ENCODE results near the gene CTNNBL1.

Gene CTNNBL1

DNA sequence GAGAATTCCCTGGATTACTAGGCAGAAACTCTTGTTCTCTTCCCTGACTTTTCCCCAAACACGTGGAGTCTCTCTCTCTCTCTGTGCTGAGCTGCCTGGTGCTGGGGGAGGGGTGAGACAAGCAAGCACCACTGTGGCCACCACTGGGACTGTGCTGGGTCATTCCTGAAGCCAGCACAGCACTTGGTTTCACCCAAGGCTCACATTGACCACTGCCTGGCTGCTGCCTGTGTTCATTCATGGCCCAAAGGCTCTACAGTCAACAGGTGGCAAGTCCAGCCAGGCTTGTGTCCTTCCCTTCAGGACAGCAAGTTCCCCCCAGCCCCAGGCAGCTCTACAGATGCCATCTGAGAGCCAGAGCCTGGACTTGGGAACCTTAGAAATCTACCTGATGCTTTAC is 92.2 kb downstream of the CTNNBL1 start:
- DNase-seq: no peak

- no peak for DNase-seq
Observed at GRCh38 chr20:37789408-37789807, 95.6 kb downstream of the CTNNBL1 start.

DNA sequence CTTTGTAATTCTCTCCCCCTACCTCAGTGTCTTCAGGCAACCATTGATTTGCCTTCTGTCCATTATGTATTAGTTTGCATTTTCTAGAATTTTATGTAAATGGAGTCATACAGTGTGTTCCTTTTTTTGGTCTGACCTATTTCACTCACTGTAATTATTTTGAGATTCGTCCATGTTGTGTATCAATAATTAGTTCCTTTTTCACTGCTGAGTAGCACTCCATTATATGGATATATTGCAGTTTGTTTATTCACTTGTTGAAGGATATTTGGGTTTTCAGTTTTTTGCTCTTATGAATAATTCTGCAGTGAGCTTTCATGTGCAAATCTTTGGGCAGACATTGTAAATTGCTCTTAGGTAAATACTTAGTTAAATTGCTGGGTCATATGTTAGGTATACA is 97.1 kb downstream of the CTNNBL1 start:
- no peak for DNase-seq

DNA sequence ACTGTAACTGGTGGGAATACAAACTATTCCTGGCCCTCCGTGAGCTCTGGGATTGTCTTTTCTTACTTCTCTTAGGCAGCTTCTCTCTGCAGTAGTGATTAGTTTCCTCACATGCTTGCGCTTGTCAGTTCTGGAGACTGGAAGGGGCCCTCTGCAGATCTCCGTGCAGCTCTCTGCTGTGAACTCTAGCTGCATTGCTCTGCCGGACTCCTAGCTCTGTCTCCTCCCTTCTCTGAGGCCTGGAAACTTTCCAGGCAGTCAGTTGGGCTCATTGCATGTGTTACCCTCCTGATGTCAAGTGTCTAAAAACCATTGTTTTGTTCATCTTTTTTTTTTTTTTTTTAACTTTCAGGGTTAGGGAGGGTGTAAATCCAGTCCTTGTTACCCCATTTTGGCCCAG is 102.3 kb downstream of the CTNNBL1 start:
- no peak for DNase-seq

- DNase-seq: no peak
Observed at GRCh38 chr20:37796733-37797132, 102.9 kb downstream of the CTNNBL1 start.

DNA sequence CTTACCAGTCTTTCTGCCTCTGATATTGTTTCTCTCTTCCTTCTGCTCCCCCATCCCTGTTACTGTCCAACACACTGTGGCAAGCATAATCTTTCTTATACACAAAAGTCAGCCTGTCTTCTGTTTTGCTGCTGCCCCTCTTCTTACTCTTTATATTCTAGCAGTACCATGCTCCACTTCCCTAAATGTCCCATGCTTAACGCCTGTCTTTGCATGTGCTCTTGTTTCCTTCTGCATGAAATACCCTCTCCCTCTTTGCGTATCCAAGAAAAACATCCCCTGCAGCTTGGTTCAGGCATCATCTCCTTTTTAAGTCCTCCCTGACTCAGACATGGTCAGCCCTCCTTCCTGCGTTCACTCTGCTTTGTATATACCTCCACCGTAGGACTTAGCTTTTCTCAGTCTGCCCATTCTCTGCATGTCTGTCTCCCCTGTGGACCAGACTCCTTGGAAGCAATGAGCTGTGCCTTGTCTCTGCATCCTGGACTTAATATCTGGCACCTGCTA is 103.9 kb downstream of the CTNNBL1 start:
- DNase-seq: no peak

DNA sequence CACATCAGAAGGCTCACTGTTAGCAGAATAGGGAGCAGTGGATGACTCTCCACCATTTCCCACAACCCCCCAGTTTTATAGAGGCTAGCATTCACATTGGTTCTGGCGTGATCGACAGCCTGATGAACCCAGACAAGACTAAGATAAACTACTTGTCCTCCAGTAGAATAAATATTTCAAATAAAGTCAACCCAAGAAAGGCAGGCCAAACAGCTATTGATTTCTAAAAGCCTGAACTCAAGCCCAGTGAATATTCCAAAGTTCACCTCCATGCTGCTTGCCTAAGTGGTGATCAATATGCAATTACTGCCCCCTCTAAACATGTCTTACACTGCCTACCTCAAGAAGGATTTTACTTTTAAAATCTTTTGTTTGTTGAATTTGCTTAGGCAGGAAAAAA is 104.5 kb downstream of the CTNNBL1 start:
- no peak for DNase-seq

GRCh38 chr20:37800618-37801017 is 106.8 kb downstream of the CTNNBL1 start:
- no peak for DNase-seq

GRCh38 chr20:37801921-37802320 is 108.1 kb downstream of the CTNNBL1 start:
- DNase-seq: no peak

- no peak for DNase-seq
Observed at GRCh38 chr20:37803438-37804307, 109.8 kb downstream of the CTNNBL1 start.

DNA sequence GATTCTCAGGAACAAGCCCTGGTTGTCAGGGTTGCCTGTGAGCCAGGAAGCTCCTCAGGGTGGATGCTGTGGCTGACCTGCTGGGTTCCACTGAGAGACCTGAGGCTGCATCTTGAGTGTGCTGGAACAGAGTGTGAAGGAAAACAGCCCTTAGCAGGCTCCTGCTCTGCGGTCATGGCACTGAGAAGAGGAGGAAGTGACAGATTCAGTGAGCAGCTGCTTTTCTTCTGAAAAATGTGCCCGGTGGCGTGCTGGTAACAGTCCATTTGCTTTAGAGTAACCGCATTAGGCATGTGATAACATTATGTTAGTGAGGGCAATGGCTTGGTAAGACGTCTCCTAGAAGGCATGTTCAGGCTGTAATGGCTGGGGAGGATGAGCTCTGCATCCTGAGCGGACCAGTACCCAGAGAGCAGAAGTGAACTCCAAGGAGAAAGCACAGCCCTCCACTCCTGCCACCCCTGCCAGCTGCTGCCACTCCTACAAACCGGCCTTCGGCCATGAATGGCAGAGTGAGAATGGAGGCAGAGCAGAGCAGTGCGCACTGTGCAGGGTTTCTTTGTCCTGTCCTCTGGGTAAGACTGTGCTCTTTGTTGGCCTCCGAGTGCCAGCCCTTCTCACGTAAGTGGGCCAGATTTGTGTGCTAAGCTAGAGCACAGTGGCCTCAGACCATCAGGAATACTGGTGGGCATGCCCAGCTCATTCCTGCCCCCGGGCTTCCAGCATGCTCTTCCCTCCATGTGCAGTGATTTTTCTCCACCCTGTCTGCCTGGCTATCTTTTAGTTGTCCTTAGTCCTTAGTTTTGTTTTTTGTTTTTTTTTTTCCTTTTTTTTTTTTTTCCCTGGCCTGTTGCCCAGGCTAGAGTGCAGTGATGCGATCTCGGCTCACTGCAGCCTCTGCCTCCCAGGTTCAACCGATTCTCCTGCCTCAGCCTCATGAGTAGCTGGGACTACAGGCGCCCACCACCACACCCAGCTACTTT is 111.0 kb downstream of the CTNNBL1 start:
- DNase-seq: no peak

- no peak for DNase-seq
Observed at GRCh38 chr20:37807471-37808232, 113.8 kb downstream of the CTNNBL1 start.

DNA sequence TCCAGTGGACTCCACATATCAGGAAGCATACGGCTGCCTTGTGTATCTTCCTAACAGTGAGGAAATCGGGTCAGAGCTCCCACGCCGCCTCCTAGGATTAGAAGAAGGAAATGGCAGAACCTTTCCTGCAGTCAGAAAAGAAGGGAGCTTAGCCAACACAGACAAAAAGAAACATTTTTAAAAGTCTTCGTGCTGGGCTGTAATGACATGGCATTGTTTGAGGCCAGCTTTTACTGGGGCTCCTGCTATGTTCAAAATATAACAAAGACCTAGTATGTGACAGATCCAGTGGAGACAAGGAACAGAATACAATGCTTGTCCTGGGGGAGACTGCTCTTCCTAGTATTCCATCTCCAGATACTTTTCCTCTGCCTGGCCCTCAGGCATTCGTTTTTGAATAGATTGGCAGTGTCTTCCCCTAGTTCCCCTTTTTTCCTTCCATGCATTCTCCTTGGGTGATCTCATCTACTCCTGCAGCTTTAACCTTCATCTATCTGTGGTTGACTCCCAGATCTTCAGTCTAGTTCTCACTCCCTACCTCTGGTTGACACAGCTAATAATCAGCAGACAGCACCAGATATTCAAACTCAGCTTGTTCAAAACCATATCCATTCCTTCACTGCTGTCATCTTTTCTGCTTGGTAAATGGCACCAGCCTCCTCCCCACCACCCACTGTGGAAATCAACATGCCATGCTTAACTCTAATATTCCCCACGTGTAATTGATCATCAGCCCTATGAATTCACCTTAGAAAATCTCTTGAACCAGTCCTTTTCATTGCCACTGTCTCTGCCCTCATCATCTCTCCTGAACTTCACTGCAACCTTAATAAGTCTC is 114.6 kb downstream of the CTNNBL1 start:
- DNase-seq: no peak

GRCh38 chr20:37810027-37810426 is 116.2 kb downstream of the CTNNBL1 start:
- DNase-seq: no peak

- DNase-seq: no peak
Observed at GRCh38 chr20:37816003-37816402, 122.2 kb downstream of the CTNNBL1 start.

- DNase-seq: no peak
Observed at GRCh38 chr20:37816726-37817125, 122.9 kb downstream of the CTNNBL1 start.

DNA sequence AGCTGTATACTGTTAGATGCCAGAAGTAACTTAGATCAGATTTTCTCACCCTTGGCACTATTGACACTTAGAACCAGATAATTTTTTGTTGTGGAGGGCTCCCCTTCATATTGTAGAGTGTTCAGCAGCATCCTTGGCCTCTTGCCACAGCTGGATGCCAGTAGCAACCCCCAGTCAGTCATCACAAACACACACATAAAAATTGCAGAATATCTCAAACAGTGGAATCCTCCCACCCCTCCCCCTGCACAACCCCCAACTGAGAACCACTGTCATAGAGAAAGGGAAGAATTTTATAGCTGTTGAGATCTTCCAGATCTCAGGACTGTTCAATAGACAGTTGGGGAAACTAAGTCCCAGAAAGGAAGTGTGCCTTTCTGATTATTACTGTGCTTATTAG is 127.9 kb downstream of the CTNNBL1 start:
- DNase-seq: no peak

DNA sequence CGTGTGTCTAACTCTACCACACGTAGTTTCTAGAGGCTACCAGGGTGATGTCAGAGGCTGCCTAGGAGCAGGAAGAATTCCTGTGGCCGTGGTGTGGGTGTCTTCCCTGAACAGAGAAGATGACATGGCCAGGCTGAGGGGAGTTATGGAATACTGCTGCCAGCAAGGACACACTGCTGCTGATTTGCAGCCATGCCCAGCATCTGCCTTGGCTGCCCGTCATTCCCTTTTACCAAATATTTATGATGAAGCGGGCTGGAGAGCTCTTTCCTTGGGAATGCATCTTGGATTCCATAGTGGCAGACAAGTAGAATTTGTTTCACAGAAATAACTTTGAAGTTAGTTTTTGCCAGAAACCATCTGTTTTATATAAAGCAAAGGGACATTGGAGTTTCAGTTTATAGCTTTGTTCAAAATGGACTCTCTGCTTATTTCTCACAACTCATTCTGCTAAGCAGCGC is 128.3 kb downstream of the CTNNBL1 start:
- no peak for DNase-seq

- no peak for DNase-seq
Observed at GRCh38 chr20:37823296-37823980, 129.6 kb downstream of the CTNNBL1 start.

DNA sequence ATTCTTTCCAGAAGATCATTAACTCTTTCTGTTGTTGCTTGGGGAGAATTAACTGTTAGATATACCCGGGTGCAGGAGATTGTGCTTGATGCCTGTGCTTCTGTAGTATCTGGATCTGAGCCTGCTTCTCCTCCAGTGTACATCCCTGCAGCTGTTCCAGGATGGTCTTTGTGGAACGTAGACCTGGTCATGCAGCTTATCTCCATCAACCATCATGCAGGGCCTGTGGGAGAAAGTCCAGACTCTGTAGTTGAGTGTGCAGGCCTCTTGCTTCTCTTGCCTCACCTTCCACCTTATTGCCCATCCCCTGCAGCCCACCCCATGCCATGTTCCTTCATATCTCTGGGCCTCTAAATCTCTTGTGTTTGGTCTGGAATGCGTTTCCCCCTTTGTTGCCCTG is 133.8 kb downstream of the CTNNBL1 start:
- DNase-seq: no peak

- no peak for DNase-seq
Observed at GRCh38 chr20:37828684-37829083, 134.9 kb downstream of the CTNNBL1 start.

Measured in stimulated activated CD4-positive, alpha-beta T cell treated with anti-CD3 and anti-CD28 coated beads, Interleukin-4, amount 100 ng/mL, for 24 hours (primary cell).